ENCODE measurements around the gene AGAP3.

The AGAP3 gene

DNA sequence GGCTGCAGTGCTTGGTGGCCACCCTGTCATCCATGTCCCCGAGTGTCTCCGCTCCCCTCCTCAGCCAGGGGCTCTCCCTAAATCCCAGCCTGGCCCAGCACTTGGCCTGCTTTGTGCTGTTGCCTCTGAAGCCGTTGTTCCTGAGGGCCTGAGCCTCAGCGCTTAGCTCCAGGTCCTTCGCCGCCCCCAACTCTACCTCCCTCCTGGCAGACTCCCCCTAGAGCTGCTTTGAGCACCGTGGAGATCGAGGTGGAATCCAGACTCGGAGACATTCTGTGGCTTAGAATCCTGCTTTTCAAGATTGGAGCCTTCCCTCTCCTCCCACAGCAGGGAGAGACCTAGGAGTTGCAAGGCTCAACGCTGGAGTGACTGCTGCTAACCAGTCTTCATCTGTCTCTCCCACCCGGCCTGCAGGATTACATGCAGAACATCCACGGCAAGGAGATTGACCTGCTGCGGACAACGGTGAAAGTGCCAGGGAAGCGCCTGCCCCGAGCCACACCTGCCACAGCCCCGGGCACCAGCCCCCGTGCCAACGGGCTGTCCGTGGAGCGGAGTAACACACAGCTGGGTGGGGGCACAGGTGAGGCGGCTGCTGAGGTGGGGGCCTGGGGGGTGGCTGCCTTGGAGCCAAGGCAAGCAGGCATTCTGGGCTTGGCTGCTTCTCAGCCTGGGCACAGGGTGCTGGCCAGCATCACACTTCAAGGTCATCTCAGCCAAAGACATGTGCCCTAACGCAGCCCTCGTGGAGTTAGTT lies 47.9 kb downstream of the AGAP3 start:
- no peaks in the 10 kb centered on the region for H3K9me3 ChIP-seq (ENCODE audit: severe bottlenecking)
- no peak for DNase-seq
- TF ChIP-seq, protein P1, sequence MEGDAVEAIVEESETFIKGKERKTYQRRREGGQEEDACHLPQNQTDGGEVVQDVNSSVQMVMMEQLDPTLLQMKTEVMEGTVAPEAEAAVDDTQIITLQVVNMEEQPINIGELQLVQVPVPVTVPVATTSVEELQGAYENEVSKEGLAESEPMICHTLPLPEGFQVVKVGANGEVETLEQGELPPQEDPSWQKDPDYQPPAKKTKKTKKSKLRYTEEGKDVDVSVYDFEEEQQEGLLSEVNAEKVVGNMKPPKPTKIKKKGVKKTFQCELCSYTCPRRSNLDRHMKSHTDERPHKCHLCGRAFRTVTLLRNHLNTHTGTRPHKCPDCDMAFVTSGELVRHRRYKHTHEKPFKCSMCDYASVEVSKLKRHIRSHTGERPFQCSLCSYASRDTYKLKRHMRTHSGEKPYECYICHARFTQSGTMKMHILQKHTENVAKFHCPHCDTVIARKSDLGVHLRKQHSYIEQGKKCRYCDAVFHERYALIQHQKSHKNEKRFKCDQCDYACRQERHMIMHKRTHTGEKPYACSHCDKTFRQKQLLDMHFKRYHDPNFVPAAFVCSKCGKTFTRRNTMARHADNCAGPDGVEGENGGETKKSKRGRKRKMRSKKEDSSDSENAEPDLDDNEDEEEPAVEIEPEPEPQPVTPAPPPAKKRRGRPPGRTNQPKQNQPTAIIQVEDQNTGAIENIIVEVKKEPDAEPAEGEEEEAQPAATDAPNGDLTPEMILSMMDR (IDR thresholded peaks at IDR 0.05; ENCODE audit: low read depth, low read length) = no peak
- H3K27ac ChIP-seq = no peak overlapping the region
- H3K36me3 ChIP-seq = peaks cover 65% of the 10 kb centered on the region
- H3K27me3 ChIP-seq (ENCODE audit: insufficient read depth, low read depth, severe bottlenecking) = no peaks in the 10 kb centered on the region
- no peak overlapping the region for H3K4me3 ChIP-seq (ENCODE audit: low read depth, low read length)

DNA sequence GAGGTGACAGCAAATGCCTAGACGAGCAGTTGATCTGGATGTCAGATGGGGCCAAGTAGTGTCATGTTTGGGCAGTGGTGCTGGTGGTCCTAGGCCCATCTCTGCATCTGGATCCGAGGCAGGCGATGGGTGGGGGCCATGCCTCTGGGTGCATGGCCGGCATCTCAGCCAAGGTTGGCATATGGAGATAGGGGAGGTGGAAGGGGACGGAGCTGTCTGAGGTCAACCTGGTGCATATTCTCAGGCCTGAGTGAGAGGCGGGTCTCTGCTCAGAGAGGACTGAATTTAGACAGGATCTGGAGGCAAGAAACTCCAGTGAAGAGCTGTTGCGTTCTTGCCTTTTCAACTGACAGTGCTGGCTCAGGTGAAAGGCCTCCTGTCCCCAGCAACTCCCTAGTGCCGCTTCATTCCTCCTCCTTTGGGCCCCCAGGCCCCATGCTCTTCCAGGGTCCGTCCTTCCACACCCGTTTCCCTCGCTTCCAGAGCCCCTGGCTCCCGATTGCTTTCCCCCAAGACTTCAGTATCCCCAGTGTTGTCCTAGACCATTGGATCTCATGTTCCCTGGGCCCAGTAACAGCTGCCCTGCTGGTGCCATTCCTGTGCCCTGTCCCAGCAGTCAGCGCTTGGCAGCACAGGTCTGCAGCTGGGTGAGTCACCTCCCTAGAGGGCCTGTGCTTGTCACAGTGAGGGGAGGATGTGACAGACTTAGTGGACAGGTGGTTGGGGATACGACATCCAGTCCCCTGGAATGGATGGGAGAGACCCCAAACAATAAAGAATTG lies 48.7 kb downstream of the AGAP3 start:
- H3K27me3 ChIP-seq (ENCODE audit: insufficient read depth, low read depth, severe bottlenecking) = no peaks in the 10 kb centered on the region

DNA sequence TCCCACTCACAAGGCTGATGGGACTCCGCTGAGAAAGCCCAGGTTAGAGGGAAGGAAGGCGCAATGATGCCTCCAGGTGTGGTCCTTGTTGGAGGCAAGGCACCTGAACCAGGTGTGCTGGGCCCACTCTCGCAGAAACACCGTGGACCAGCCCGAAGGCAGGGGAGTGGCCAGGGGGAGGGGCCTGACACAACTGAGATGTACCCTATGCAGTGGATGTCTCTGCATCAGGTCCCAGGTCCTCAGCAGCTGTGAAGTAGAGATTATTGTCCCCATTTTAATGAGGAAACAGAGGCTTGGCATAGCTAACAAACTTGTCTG lies 49.2 kb downstream of the AGAP3 start:
- Histone ChIP-seq H3K27ac (no peak overlapping the region), H3K9me3 (ENCODE audit: severe bottlenecking) (no peaks in the 10 kb centered on the region), H3K36me3 (peaks cover 57% of the 10 kb centered on the region), H3K4me3 (ENCODE audit: low read depth, low read length) (no peak overlapping the region), H3K27me3 (ENCODE audit: insufficient read depth, low read depth, severe bottlenecking) (no peaks in the 10 kb centered on the region)
- TF ChIP-seq, protein P1 (IDR thresholded peaks at IDR 0.05; ENCODE audit: low read depth, low read length) = no peak
- DNase-seq = no peak

More for the DNA sequence above, 48.7 kb downstream of the AGAP3 start:
- H3K4me3 ChIP-seq (ENCODE audit: low read depth, low read length) = no peak overlapping the region
- no peak overlapping the region for H3K27ac ChIP-seq
- TF ChIP-seq, protein P1 (IDR thresholded peaks at IDR 0.05; ENCODE audit: low read depth, low read length) = no peak
- H3K9me3 ChIP-seq (ENCODE audit: severe bottlenecking) = no peaks in the 10 kb centered on the region
- peaks cover 58% of the 10 kb centered on the region for H3K36me3 ChIP-seq
- no peak for DNase-seq

DNA sequence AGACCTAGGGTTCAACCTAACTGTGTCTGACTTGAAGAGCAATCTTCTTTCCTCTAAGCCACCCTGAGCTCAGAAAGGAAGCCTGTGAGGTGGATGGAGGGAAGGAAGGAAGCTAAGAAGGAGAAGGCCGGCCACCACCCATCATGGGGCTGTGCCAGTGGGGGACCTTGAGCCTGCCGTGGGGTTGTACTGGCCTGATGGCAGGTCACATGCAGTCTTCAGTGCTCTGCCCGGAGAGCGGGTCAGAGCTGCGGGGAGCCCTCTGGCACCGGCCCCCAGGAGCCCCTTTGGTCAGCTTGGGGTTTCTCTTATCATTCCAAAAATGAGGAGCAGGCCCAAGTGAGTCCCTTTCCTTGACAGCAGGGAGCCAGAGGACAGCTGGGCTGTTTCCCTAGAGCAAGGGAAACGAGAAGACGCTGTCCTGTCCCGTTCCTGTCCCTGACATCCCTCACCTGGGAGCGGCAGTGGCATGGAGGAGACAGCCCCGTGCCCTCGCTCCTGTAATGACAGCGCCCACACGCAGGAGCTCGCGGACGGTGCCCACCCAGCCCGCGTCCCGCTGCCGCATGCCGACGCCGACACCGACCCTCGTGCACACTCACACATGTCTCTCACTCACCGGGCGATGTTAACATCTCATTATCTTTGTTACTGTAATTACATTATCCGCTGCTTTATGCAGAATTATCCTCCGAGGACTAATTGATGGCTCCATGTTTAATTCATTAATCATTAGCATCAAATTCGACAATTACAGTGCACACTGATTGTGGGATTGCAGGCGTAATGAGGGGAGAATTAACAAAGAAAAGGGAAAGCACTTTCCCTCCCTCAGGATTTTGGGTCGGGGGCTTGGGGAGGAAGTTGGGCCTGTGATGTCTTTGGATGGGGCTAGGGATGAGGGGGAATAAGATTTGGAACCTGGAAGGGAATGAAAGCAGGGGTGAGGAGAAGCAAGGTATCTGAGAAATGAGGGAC lies 49.9 kb downstream of the AGAP3 start:
- TF ChIP-seq, protein P1 (IDR thresholded peaks at IDR 0.05; ENCODE audit: low read depth, low read length) = no peak
- H3K4me3 ChIP-seq (ENCODE audit: low read depth, low read length) = no peak overlapping the region
- H3K27me3 ChIP-seq (ENCODE audit: insufficient read depth, low read depth, severe bottlenecking) = no peaks in the 10 kb centered on the region
- H3K27ac ChIP-seq = no peak overlapping the region
- H3K9me3 ChIP-seq (ENCODE audit: severe bottlenecking) = no peaks in the 10 kb centered on the region
- peaks cover 59% of the 10 kb centered on the region for H3K36me3 ChIP-seq
- no peak for DNase-seq

DNA sequence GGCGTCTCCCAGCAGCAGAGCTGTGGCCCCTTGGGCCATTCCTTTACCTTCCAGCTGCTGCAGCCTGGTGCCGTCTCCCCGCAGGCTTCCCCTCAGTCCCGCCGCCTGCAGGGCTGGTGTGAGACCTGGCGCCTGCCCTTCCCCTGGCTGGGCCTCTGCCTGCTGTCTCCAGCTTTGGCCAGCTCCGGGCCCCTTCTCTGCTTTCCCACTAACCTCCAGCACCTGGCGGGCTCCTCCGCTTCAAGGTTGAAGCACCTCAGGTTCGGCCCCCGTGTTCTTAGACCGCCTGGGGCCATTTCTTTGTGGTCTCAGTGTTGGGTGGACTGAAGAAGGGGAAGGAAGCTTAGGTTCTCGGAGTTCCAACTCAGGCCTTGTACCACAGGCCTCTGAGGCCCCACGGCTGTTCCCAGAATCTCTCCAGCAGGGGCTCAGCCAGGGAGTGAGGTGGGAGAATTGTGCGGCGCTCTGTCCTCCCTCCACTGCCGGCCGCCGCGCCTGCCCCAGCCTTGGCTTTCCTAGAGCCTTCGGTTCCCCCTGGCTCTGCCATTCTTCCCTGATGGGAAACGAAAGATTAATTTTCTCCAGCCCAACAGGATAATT lies 50.9 kb downstream of the AGAP3 start:
- Histone ChIP-seq H3K9me3 (ENCODE audit: severe bottlenecking) (no peaks in the 10 kb centered on the region), H3K36me3 (peaks cover 59% of the 10 kb centered on the region), H3K4me3 (ENCODE audit: low read depth, low read length) (no peak overlapping the region), H3K27ac (no peak overlapping the region), H3K27me3 (ENCODE audit: insufficient read depth, low read depth, severe bottlenecking) (no peaks in the 10 kb centered on the region)
- DNase-seq = no peak
- TF ChIP-seq, protein P1 (IDR thresholded peaks at IDR 0.05; ENCODE audit: low read depth, low read length) = no peak
